SK-N-SH (cell line): ENCODE results near the gene OR6N2. TPM values are rescaled to one million over a fixed set of nuclear protein-coding genes. Genes with fewer than 3 reads are reported as not detected.

Experiments used
- CTCF ChIA-PET: fragments of 300-600, 350-600 bp; formaldehyde crosslinking; extraction: SDS; loops from one replicate; lab custom pipeline; 2021; lab: Yijun Ruan, JAX
- POLR2A ChIA-PET: fragments of 350-600 bp; sonication (Branson Sonifier 250); formaldehyde crosslinking; extraction: SDS; loops from one replicate; lab custom pipeline; 2020; ENCODE audit warnings: antibody characterized with exemption, inconsistent platforms; lab: Yijun Ruan, JAX
- DNase-seq: peaks from one replicate; pipeline ENCODE4 v3.0.0; 2012
- H2AFZ ChIP-seq: fragments of 200-600 bp; sonication (generic); 2 replicates; pipeline ENCODE4 v1.8.1; 2016; ENCODE audit warnings: antibody characterized with exemption, mild to moderate bottlenecking, low read depth
- H3F3A ChIP-seq: fragments of 200-600 bp; sonication (generic); replicated peaks from 2 replicates; pipeline ENCODE3; 2016; ENCODE audit warnings: antibody characterized with exemption, mild to moderate bottlenecking; ENCODE audit not compliant: insufficient read depth
- H3K27ac ChIP-seq, 2 experiments: fragments of 200-500 bp in 1 of 2; fragments of 200-600 bp in 1 of 2; sonication (Bioruptor generic) in 1 of 2; sonication (generic), shearing (Covaris generic) in 1 of 2; 2 replicates each; pipeline versions ENCODE4 v1.5.1 to v1.6.1; 2014 to 2016; ENCODE audit warnings: low read depth in 2 of 2, inconsistent platforms in 1 of 2, low read length in 1 of 2, mild to moderate bottlenecking in 1 of 2, mixed read lengths in 1 of 2
- H3K27me3 ChIP-seq: fragments of 200-600 bp; sonication (generic), shearing (Covaris generic); 2 replicates; pipeline ENCODE4 v1.6.1; 2016; ENCODE audit warnings: mixed run types; ENCODE audit not compliant: insufficient read depth
- H3K36me3 ChIP-seq, 2 experiments: fragments of 200-500 bp in 1 of 2; fragments of 200-600 bp in 1 of 2; sonication (Bioruptor generic) in 1 of 2; sonication (generic) in 1 of 2; replicated peaks in 1 of 2; 2 replicates each; pipeline versions ENCODE3 to v1.5.1; 2014 to 2016; ENCODE audit warnings: low read length in 1 of 2, mild to moderate bottlenecking in 1 of 2; ENCODE audit not compliant: insufficient read depth in 2 of 2, control insufficient read depth in 1 of 2
- H3K4me1 ChIP-seq, 2 experiments: fragments of 200-500 bp in 1 of 2; fragments of 200-600 bp in 1 of 2; sonication (Bioruptor generic) in 1 of 2; sonication (generic), shearing (Covaris generic) in 1 of 2; 2 replicates each; pipeline versions ENCODE4 v1.5.1 to v1.6.1; 2014 to 2016; ENCODE audit warnings: low read depth in 1 of 2, low read length in 1 of 2, mixed run types in 1 of 2; ENCODE audit not compliant: insufficient read depth in 2 of 2, control insufficient read depth in 1 of 2
- H3K4me2 ChIP-seq: fragments of 200-600 bp; sonication (generic), shearing (Covaris generic); 2 replicates; pipeline ENCODE4 v1.6.1; 2017; ENCODE audit warnings: mixed run types
- H3K4me3 ChIP-seq, 2 experiments: fragments of 200-500 bp in 1 of 2; fragments of 200-600 bp in 1 of 2; sonication (Bioruptor generic) in 1 of 2; sonication (generic), shearing (Covaris generic) in 1 of 2; 2 replicates each; pipeline versions ENCODE4 v1.5.1 to v1.8.1; 2014 to 2016; ENCODE audit warnings: low read depth in 2 of 2, inconsistent platforms in 1 of 2, low read length in 1 of 2, mild to moderate bottlenecking in 1 of 2, mixed read lengths in 1 of 2, moderate library complexity in 1 of 2
- H3K79me2 ChIP-seq: fragments of 200-600 bp; sonication (generic); 2 replicates; pipeline ENCODE4 v1.8.1; 2017; ENCODE audit warnings: mild to moderate bottlenecking; ENCODE audit not compliant: insufficient read depth
- H3K9ac ChIP-seq: fragments of 200-600 bp; sonication (generic); 2 replicates; pipeline ENCODE4 v1.6.1; 2017; ENCODE audit warnings: mixed run types
- H3K9me2 ChIP-seq: fragments of 200-600 bp; sonication (generic); 2 replicates; pipeline ENCODE4 v1.6.1; 2017; ENCODE audit warnings: mixed run types
- H3K9me3 ChIP-seq: fragments of 200-600 bp; sonication (generic); 2 replicates; pipeline ENCODE4 v1.6.1; 2017; ENCODE audit warnings: mixed run types, mild to moderate bottlenecking, moderate library complexity
- H4K20me1 ChIP-seq: fragments of 200-600 bp; sonication (generic); 2 replicates; pipeline ENCODE4 v1.6.1; 2017; ENCODE audit warnings: mild to moderate bottlenecking, mixed run types; ENCODE audit not compliant: insufficient read depth
- ELF1 ChIP-seq: IDR thresholded peaks from 2 replicates; pipeline ENCODE4 v1.4.0; 2012
- FOSL2 ChIP-seq: IDR thresholded peaks from 2 replicates; pipeline ENCODE4 v1.4.0; 2012; ENCODE audit warnings: low read depth, mild to moderate bottlenecking, moderate library complexity, borderline replicate concordance
- JUND ChIP-seq: IDR thresholded peaks from 2 replicates; pipeline ENCODE4 v1.4.0; 2012
- MEF2A ChIP-seq: IDR thresholded peaks from 2 replicates; pipeline ENCODE4 v1.4.0; 2012; ENCODE audit warnings: low read depth, borderline replicate concordance
- MXI1 ChIP-seq: IDR thresholded peaks from 2 replicates; pipeline ENCODE4 v1.6.1; 2012; ENCODE audit warnings: mild to moderate bottlenecking, low read depth, low read length, improper control_type of control experiment
- NFIC ChIP-seq: IDR thresholded peaks from 2 replicates; pipeline ENCODE4 v1.4.0; 2012; ENCODE audit warnings: borderline replicate concordance
- POLR2AphosphoS5 ChIP-seq: IDR thresholded peaks from 2 replicates; pipeline ENCODE4 v1.6.1; 2012; ENCODE audit warnings: low read depth, low read length
- RAD21 ChIP-seq: IDR thresholded peaks from 2 replicates; pipeline ENCODE4 v1.6.1; 2012; ENCODE audit warnings: mild to moderate bottlenecking, low read length
- RCOR1 ChIP-seq: fragments of 150-350 bp; IDR thresholded peaks from 2 replicates; pipeline ENCODE4 v1.6.1; 2017; ENCODE audit warnings: antibody characterized with exemption, low read length
- RXRA ChIP-seq: IDR thresholded peaks from 2 replicates; pipeline ENCODE4 v1.4.0; 2012; ENCODE audit warnings: low read depth, mild to moderate bottlenecking, borderline replicate concordance
- SIN3A ChIP-seq: IDR thresholded peaks from 2 replicates; pipeline ENCODE4 v1.6.1; 2012; ENCODE audit warnings: low read depth, mild to moderate bottlenecking, low read length, moderate library complexity, borderline replicate concordance
- SMC3 ChIP-seq: IDR thresholded peaks from 2 replicates; pipeline ENCODE4 v1.6.1; 2012; ENCODE audit warnings: low read depth, low read length, improper control_type of control experiment
- TEAD4 ChIP-seq: IDR thresholded peaks from 2 replicates; pipeline ENCODE4 v1.4.0; 2012; ENCODE audit warnings: mild to moderate bottlenecking, borderline replicate concordance; ENCODE audit not compliant: insufficient read depth
- YY1 ChIP-seq: IDR thresholded peaks from 2 replicates; pipeline ENCODE4 v1.4.0; 2012; ENCODE audit warnings: low read depth, mild to moderate bottlenecking
- WGBS: methylation state at CpG from one replicate; pipeline ENCODE4 v1.1.6; 2017; ENCODE audit warnings: low lambda C conversion rate; 5-methylcytosine and 5-hydroxymethylcytosine counted together
- polyA plus RNA-seq, 3 experiments: library from polyadenylated mRNA; depleted of rRNA; stranded (reverse); fragments of >200 nt; gene quantifications; 2 replicates each; pipeline ENCODE4 v1.2.3, GENCODE V29; 2012
- TF ChIP-seq, protein P1 (sequence below): IDR thresholded peaks from 2 replicates; pipeline ENCODE4 v1.4.0; 2012; ENCODE audit warnings: low read depth, borderline replicate concordance
- TF ChIP-seq, protein P2 (sequence below): IDR thresholded peaks from 2 replicates; pipeline ENCODE4 v1.6.1; 2012; ENCODE audit warnings: mild to moderate bottlenecking, low read depth, low read length, moderate library complexity
- TF ChIP-seq, protein P3 (sequence below): fragments of 150-350 bp; IDR thresholded peaks from 2 replicates; pipeline ENCODE4 v1.6.1; 2016; ENCODE audit warnings: mild to moderate bottlenecking, low read depth, low read length
- TF ChIP-seq, protein P4 (sequence below): IDR thresholded peaks from 2 replicates; pipeline ENCODE4 v1.4.0; 2012; ENCODE audit warnings: low read depth
- TF ChIP-seq, protein P5 (sequence below): IDR thresholded peaks from 2 replicates; pipeline ENCODE4 v1.4.0; 2012; ENCODE audit warnings: low read depth, borderline replicate concordance

OR6N2 gene
- polyA plus RNA-seq, 1 of the 3 experiments (the other 2 are of a cell fraction) = not detected

DNA sequence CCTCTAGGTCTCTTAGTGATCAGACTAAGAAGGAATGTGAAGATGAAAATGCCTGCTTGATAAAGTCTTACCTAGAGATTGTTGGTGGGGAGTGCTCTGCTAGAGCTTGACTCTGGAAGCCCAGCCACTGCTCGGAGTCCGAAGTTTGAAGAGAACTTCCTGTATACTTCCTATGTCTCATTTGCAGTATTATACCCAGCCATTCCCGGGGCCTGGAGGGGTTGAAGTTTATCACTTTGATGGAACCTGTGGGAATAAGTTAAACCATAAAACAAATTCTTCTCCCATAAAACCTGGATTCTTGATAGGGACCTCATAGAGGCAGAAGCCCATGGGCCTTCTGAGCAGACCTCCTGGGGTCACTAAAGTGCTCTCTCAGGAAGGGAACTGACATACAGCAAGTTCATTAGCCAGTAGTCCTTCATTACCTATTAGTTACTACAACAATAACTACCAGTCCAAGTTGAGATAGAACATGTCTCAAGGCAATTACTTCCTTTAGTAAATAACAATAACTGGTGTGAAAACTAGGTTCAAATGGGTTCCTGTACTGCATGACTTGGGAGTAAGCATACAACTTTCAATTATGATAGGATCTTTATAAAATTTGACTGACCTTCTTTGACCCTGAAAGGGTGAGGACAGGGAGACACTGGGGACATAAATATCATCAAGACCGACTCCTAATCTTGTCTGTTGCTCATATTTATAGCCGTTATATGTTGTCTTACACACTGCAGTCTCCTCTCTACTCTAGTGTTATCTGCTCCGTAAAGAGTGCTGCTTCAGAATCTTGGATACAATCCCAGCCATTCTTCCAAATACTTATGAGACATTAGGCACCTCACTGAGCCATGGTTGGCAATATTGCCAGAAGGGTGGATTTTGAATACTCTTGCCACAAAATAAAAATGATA lies 8.8 kb downstream of the OR6N2 start, which contains the start of gene OR6N1 (continued):
- TF ChIP-seq SIN3A (no peak), RXRA (no peak), MEF2A (no peak), TEAD4 (no peak), SMC3 (no peak), JUND (no peak)

- H3F3A ChIP-seq = no peaks in the 10 kb centered on the region
- no peak within 1 kb of the TSS for H3K9ac ChIP-seq
- H3K36me3 ChIP-seq = no peaks in the 10 kb centered on the region
- H3K4me2 ChIP-seq = no peak within 1 kb of the TSS
- no peaks in the 10 kb centered on the region for H4K20me1 ChIP-seq
- no peaks in the 10 kb centered on the region for H3K79me2 ChIP-seq
- DNase-seq = no peak
- no peak within 1 kb of the TSS for H3K4me3 ChIP-seq
- WGBS = 0% methylated on average over 2 of the region's 2 CpGs
- TF ChIP-seq, protein P1, sequence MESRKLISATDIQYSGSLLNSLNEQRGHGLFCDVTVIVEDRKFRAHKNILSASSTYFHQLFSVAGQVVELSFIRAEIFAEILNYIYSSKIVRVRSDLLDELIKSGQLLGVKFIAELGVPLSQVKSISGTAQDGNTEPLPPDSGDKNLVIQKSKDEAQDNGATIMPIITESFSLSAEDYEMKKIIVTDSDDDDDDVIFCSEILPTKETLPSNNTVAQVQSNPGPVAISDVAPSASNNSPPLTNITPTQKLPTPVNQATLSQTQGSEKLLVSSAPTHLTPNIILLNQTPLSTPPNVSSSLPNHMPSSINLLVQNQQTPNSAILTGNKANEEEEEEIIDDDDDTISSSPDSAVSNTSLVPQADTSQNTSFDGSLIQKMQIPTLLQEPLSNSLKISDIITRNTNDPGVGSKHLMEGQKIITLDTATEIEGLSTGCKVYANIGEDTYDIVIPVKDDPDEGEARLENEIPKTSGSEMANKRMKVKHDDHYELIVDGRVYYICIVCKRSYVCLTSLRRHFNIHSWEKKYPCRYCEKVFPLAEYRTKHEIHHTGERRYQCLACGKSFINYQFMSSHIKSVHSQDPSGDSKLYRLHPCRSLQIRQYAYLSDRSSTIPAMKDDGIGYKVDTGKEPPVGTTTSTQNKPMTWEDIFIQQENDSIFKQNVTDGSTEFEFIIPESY = no peak
- TF ChIP-seq, protein P2, sequence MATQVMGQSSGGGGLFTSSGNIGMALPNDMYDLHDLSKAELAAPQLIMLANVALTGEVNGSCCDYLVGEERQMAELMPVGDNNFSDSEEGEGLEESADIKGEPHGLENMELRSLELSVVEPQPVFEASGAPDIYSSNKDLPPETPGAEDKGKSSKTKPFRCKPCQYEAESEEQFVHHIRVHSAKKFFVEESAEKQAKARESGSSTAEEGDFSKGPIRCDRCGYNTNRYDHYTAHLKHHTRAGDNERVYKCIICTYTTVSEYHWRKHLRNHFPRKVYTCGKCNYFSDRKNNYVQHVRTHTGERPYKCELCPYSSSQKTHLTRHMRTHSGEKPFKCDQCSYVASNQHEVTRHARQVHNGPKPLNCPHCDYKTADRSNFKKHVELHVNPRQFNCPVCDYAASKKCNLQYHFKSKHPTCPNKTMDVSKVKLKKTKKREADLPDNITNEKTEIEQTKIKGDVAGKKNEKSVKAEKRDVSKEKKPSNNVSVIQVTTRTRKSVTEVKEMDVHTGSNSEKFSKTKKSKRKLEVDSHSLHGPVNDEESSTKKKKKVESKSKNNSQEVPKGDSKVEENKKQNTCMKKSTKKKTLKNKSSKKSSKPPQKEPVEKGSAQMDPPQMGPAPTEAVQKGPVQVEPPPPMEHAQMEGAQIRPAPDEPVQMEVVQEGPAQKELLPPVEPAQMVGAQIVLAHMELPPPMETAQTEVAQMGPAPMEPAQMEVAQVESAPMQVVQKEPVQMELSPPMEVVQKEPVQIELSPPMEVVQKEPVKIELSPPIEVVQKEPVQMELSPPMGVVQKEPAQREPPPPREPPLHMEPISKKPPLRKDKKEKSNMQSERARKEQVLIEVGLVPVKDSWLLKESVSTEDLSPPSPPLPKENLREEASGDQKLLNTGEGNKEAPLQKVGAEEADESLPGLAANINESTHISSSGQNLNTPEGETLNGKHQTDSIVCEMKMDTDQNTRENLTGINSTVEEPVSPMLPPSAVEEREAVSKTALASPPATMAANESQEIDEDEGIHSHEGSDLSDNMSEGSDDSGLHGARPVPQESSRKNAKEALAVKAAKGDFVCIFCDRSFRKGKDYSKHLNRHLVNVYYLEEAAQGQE = no peak
- TF ChIP-seq NFIC (no peak), RAD21 (no peak), MXI1 (no peak), RCOR1 (no peak), POLR2AphosphoS5 (no peak), ELF1 (no peak), SIN3A (no peak), FOSL2 (no peak), YY1 (no peak)
- TF ChIP-seq, protein P3, sequence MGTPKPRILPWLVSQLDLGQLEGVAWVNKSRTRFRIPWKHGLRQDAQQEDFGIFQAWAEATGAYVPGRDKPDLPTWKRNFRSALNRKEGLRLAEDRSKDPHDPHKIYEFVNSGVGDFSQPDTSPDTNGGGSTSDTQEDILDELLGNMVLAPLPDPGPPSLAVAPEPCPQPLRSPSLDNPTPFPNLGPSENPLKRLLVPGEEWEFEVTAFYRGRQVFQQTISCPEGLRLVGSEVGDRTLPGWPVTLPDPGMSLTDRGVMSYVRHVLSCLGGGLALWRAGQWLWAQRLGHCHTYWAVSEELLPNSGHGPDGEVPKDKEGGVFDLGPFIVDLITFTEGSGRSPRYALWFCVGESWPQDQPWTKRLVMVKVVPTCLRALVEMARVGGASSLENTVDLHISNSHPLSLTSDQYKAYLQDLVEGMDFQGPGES = no peak
- TF ChIP-seq, protein P4, sequence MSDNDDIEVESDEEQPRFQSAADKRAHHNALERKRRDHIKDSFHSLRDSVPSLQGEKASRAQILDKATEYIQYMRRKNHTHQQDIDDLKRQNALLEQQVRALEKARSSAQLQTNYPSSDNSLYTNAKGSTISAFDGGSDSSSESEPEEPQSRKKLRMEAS = no peak
- TF ChIP-seq, protein P5, sequence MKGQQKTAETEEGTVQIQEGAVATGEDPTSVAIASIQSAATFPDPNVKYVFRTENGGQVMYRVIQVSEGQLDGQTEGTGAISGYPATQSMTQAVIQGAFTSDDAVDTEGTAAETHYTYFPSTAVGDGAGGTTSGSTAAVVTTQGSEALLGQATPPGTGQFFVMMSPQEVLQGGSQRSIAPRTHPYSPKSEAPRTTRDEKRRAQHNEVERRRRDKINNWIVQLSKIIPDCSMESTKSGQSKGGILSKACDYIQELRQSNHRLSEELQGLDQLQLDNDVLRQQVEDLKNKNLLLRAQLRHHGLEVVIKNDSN = no peak
- 0 out of 2 replicates have a peak, but pooled peaks cover 2% of the 10 kb centered on the region for H3K9me2 ChIP-seq
- H3K27ac ChIP-seq = no peak within 1 kb of the TSS
- no peak within 1 kb of the TSS; the same call in 1 of the 2 replicates for H2AFZ ChIP-seq
- ChIA-PET CTCF (no interaction called here), POLR2A (no interaction called here)
- no peaks in the 10 kb centered on the region for H3K9me3 ChIP-seq
- no peaks in the 10 kb centered on the region for H3K27me3 ChIP-seq
- H3K4me1 ChIP-seq = no peaks in the 10 kb centered on the region
These were observed 26.6 kb downstream of the OR6N2 start, which contains the start of gene OR6K6 for GRCh38 chr1:158754420-158754819. Gene OR6K6, plus strand, starts transcription at chr1:158754720. Its CDS starts 168 bp downstream, at chr1:158754888.
